DLD1 (cell line): ENCODE results near the gene ARHGEF17.

ENCODE experiments used
- in situ Hi-C: cut with HindIII; loops from 2 replicates; pipeline ENCODE4 v1.10.0; 2017; ENCODE audit warnings: low sequenced_read_pairs

The ARHGEF17 gene

DNA sequence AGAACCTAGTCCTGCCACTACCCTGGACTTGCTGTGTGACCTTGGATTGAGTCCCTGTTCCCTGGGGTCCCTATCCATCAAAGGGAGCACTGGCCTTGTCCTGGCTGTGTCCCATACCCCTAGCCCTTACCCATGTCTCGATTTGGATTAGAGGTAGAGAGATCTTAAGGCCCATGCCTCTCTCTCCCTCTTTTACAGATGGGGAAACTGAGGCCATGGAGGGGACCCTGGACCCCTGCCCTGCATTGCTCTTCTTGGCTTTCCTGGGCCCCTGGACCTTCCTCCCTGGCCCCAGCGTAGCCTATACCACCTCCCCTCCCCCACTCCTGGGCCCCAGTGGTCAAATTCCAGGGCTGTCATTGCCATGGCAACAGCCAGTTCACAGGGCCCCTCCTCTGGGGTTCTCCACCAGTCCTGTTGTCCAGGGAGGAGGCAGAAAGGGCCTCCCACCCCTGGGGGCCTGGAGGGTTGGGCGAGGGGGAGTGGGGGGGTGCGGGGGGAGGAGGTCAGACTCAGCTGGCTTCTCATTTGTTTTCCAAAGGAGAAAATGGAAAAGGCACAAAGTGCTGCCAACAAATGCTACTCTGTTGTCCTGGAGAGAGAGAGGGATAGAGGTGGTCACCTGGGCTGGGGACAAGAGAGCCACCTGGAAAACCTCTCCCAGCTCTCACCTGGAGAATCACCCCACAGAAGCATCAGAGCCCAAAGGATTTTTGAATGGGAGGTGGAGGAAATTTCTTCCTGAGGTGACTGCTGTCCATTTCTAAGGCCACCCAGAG, 23.3 kb downstream of the ARHGEF17 start:
- in situ Hi-C loops, result no loop called here

DNA sequence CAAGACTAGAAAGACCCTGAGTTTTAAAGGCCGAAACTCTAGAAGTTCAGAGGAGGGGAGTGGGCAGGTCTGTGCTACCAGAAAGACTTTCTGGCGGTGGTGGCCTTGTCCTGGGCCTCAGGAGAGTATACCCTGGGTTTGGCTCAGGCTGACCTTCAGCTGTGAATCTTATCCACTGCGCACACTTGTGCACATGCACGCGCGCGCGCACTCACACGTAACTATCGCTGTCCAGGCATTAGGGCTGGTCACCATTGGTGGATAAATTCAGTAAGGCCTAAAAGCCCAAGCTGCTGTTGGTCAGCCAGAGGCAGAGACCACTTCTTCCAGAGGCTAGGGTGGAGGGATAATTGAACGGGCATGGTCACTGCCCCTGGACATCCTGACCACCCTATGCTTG, 25.1 kb downstream of the ARHGEF17 start:
- in situ Hi-C loops, result no loop called here

DNA sequence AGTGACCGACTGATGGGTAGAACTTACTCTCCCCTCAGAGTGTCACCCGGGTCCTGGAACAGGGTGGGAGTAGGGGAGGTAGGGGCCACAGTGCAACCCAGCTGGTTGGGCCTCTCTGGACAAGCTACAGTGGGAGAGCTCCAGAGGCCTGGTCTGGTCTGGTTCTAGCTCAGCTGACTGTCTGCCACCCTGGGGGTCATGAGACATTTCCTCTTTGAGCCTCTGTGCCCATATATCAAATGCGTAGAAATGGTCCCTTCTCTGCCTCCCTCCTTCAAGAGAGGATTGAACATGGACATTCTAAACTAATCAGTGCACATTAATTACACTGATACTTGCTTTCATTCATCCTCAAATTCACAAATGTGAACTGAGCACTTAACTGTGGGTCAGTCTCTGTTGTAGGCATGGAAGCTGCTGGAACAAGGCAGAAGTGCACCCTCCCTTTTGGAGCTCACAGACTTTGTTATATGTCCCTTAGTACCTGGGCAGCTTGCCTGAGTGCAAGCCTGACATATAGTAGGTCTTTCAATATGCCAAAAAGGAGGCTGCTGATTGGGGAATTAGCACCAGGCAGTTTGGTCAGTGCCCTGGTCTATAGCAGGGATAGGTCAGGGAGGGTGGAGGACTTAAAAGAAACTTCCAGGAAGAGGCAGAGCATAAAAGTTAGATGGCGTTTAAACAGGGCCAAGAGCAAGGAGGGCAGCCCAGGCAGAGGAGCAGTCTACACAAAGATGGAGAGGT, 25.7 kb downstream of the ARHGEF17 start:
- in situ Hi-C loops, result no loop called here

DNA sequence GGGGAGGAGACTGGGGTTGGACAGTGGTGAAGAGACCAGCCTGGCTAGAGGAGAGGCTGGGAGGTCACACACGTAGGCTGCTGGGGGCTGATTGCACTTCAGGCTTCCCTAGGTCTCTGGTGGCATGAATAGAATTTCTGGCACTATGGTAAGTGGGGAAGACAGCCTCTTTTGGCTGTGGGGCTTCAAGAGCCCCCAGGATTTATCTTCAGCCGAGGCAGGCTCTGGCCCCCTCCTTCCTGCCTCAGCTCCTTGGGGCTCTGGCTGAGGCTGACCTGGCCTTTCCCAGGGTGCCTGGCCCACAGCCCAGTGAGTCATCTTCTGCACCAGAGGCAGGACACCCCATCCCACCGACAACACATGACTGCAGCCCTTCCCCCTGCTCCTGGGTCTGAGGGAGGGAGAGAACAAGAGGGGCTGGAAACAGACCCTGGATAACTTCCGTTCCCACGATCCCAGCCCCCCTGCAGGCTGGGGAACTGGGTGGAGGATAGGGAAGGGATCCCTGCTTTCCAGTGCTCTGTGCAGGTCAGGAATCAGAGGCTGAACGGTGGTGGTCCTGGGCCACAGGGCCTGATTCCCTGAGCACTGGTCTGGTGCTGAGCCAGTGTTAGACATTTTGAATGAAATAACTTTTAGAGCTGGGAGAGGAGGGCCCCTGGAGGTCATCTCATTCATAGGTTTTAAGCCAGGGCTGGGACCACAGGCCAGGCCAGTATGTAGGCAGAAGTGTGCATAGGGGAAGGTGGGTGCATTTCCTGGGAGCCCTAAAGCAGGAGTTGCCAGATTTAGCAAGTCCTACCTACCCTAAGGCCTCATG, 26.5 kb downstream of the ARHGEF17 start:
- in situ Hi-C loops, result no loop called here

DNA sequence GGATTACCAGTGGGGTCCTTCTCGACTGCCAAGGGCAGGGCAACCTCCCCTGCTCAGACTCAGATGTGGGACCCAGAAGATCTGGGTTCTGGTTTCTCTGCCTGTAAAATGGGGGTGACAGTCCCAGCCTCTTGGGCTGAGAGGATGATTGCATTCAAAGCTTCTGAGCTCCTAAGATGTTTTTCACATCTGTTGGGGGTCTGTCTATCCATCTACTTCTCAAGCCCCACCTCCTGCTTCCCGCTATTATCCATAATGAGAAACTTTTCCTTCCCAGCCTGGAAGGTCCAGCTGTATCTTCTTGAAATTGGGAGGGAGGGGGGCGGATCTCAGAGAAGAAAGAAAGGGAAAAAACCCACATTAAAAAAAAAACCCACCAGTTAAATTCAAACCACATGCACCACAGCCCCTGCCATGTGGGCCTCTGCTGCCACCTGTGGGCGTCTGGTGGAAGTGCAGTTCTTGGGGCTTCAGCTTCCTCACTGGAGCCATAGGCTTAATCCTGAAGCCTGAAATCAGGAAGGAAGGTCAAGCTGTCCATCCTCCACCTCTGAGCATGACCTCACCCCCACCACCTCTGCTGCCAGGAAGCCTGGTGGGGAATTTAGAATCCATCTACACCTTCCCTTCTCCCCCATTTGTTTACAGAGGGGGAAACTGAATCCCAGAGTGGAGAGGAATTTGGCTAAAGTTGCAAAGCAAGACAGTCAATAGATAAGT, 27.3 kb downstream of the ARHGEF17 start:
- in situ Hi-C loops, result no loop called here

DNA sequence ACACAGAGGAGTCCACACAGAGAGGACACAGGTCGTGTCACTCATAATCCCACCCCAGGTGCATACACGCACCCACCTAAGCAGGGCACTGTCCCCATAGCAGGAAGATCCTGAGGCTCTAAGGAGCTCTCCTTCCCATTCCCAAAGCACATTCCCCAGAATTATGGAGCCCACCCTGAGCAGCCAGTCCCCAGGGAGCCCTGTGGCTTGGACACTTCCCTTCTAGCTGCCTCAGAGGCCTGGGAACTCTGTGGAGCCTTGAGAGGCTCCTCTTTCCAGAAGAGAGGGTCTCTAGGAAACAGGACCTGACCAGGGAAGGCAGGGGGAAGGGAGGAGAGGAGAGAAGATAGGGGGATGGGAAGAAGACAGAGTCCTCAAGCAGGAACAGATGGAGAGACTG, 29.8 kb downstream of the ARHGEF17 start:
- in situ Hi-C loops, result no loop called here

DNA sequence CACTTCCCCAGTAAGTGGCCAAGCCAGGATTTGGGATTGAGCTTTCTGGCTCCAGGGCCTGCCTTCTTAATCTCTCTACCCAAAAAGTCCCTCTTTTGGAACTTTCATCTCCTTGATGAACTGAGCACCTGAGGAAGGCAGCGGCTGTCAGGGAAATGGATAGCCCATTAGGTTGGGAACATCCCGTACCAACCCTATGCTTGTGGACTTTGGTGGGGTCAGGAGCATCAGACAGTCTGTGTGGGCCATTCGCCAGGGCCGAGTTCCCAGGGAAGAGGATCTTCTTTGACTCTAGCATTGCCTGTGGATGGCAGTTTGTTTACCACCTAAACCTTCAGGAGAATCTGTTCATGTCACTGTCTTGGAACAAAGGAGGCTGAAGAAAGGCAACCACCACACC, 30.2 kb downstream of the ARHGEF17 start:
- in situ Hi-C loops, result no loop called here

DNA sequence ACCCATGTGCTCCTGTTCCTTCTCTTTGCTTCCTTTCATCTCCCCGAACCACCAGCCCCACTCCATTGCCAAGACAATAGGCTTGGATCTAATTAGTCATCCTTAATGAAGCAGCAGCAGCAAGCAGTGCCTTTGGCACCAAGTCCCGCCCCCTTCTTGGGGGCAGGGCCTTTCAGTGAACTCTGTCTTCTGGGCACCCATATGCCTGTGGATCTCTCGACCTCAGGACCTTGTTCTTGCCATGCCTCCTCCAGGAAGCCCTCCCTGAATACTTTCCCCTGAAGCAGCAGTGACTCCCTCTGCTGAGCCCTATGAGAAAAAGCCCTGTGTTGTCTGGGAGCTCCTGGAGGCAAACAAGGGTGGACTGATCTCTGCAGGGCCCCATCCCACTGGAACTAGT, 32.1 kb downstream of the ARHGEF17 start:
- in situ Hi-C loops, result no loop called here

DNA sequence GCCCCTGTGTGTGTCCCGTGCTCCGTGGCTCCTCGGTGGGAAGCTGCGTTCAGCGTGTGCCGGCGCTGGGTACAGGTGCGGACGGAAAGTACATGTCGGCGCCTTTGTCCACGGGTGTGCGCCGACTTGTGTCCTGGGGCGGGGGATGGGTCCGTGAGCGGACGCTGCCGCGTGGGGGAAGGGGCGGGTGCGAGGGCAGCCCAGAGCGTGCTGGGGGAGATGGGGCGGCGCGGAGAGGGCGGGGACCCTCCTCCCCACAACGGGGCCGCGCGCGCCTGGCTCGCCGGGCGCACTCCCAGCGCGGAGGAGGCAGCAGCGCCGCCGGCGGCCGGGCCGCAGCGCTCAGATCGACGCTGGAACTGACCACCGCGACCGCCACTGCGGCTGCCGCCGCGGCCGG, 34.6 kb downstream of the ARHGEF17 start:
- in situ Hi-C loops, result no loop called here

DNA sequence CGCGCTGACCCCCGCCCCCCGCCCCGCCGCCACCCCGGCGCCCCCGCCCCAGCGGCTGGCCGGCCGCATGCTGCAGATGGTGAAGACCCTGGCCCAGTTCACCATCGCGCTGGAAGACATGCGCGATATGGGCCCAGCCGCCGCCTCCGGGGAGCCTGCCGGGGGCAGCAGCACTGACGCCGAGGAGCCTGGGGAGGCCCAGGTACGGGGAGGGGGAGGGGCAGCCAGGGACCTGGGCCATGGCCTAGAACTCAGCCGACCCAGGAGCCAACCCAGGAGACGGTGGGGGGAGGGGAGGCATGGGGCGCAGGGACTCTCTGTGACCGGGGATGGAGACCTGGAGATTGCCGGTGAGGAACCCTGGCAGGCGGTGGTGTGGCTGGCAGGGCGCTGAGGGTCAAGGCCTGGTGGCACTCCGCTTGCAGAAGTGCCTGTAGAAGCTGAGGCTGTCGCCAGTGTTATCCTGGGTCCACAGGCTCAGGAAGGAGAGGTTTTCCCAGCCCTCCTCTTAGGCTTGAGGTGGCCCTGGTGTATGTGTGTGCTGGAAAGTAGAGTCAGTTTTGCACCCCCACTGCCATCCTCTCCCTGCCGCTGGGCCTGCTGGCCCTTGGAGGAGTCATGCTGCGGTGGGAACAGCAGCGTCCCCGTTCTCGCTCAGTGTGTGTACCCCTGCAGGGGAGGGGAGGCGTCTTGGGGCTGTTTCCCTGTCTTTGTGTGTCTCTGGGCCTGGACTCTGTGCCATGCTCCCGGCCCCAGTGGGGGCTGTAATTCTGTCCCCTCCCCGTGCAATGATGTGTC, 35.2 kb downstream of the ARHGEF17 start:
- in situ Hi-C loops, result no loop called here

DNA sequence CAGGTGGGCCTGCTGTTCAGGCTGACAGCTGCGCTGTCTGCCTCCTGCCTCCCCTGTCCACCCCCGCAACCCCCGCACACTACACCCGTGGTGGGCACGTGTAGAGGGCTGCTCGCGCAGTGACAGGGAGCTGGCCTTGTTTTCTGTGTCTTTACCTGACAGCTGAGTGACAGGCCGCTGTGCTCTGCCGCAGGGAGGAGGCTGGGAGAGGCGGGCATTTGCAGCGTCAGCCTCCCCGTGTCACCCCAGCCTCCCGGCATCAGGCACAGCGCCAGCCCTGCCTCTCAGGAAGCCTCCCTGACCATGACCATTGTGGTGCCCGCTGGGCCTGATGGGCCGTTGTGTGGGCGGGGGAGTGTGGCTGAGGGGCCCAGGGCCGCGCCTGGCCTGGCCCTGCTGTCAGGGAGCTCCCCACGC, 36.1 kb downstream of the ARHGEF17 start:
- in situ Hi-C loops, result no loop called here

DNA sequence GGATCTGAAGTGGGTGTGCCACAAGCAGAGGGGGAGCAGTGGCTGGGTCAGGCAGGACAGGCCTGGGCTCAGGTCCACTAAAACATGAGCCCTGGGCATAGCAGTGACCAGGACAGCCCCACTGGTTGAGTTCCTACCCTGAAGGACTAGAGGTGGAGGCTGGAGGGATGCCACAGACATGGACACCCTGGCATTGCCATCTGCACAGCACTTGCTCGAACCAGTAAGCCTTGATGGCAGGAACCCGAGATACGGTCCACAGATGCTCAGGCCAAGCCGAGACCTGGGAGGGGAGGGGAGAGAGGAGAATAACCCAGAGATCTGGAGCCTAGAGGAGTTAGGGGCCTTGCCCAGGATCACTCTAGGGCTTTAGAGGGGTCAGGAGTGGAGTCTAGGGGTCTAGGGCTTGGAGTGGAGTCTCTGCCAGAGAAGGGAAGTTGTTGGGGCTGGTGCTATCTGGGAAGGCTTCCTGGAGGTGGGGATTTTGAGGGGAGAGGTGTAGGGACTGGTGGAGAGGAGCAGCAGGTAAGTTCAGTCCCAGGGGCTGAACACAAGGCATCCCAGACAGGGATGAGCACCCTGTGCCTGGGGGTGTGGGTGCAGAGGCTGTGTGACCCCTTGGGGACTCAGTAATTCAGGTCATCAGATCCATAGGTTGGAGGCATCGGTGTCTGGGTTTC, 37.5 kb downstream of the ARHGEF17 start:
- in situ Hi-C loops, result no loop called here

DNA sequence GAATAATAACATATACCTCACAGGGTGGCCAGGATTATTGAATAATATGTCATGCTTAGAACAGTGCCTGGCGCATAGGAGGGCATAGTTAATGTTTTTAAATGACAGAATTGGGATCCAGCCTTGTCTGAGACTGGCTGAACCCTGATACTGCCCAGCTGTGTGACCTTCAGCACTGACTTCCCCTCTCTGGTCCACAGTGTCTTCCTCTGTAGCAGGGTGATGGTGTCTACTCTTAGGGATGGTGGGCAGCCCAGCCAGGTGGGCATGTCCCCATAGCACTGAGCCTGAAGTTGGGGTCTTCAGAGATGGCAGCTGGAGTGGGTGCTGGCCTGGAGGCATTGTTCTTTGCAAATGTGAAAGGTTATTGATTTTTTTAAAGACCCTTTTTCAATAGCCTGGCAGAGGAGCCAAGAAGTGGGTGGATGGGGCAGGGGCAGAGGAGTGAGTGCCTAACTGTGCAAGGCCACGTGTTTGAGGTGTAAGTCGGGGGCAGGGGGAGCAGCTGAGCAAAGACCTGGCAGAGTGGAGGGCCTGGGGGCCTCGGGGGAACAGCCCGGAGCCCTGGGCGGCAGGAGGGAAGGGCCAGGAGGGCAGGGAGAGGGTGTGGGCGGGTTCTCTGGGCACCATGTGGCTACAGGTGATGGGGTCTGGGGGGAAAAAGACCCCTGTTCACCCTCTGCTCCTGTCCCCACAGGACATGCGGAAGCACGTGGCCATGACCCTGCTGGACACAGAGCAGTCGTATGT, 38.3 kb downstream of the ARHGEF17 start:
- in situ Hi-C loops, result no loop called here

DNA sequence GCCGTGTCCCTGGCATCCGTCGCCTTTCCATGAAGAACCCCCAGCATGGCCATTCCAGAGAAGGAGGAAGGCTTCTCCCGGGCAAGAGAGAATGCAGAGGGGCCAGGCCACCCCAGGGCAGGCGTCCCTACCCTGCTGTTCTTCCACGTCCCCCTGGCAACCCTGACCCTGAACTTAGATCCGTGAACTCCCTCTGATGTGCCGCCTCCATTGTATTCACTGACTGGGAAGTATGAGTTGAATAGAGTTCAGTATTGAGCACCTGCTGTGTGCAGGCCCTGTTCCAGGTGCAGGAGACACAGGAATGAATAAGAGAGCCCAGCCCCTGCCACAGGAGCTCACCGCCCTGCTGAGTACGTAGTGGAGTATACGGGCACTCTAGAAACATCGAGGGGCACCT, 39.0 kb downstream of the ARHGEF17 start:
- in situ Hi-C loops, result no loop called here

DNA sequence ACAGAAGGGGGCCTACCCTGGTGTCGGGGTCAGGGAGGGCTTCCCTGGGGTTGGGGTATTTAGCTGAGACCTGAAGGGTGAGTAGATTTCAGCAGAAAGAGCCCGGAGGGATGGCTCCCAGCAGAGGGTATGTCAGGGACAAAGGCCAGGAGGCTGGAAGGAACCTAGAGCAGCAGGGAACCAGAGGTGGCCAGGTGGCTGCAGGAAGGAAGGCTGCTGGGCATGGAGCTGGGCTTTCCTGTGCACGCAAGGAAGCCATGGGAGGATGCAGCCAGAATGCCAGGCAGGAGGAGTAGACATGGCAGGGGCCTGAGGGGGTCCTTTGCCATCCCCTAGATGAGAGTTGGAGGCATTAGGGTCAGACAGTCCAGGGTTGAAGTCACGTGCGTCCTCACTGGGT, 40.8 kb downstream of the ARHGEF17 start:
- in situ Hi-C loops, result no loop called here

DNA sequence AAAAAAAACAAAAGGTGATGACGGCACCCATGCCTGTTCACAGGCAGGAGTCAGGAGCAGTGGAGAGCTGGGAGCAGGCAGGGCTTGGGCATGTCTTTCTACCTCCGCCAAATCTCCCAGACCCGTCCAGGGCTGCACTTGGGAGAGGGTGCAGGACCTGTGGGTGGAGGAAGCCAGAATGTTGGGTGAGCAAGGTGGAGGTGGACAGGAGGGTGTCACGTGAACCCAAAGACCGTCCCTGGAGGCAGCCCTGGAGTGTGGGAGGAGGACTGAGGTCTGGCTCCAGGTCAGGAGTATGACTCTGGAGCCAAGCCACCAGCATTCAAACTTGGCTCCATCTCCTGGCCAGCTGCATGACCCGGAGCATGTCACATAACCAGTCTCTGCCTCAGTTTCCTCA, 41.6 kb downstream of the ARHGEF17 start:
- in situ Hi-C loops, result no loop called here

DNA sequence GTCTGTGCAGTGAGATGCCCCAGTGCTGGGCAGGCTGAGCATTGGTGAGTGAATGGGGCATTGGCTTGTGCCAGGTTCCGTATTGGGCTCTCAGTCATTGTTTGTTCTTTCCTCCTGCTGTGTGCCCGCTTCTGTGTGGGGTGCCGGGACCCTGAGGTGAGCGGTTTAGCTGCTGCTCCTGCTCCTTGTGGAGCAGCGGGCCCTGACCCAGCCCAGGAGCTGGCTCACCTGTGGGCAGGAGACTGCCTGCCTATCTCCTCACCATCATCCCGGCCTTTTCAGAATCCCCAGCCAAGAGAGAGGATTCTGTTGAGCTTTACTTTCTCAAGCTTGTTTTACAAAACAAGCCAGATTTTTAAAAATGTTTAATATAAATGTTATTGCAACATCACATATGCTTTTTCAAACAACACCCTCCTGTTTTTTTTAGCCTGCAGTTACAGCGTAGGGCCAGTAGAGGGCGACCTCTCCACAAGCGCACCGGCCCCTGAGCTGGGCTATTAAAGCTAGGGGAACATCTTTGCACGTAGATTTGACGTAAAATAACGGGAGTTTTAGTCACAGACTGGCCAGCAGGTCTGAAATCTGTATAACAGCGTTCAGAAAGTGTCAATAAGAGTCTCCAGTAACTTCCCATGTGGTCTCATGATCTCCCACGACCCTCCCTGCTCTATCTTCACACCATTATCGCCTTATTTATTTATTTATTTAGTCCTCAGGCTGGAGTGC, 43.0 kb downstream of the ARHGEF17 start:
- in situ Hi-C loops, result no loop called here

DNA sequence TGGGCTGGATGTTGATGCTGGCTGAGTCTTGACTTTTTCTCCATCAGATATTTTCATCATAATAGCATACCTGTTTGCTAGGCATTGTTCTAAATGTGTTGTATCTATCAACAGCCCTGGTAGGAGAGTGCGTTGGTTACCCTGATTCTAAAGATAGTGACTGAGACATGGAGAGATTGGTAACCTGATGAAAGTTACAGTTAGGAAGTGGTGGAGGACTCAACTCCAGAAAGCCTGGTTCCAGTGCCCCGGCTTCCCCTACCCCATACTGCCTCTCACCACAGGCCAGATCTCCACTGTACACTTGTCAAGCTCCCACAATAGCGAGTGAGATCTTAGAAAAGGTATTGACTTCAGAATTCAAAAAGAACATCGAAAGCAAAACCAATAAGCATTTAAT, 45.3 kb downstream of the ARHGEF17 start:
- in situ Hi-C loops, result no loop called here
